SJCRH30 (cell line): ENCODE results near the gene CACNA1B. TPM values are rescaled to one million over a fixed set of nuclear protein-coding genes. Genes with fewer than 3 reads are reported as not detected.
"Not testable (repeated sequence)": the region's sequence is repeated elsewhere in the genome, so short reads cannot be mapped to it uniquely, and the experiment has no call there.

Source experiments
- DNase-seq, 2 experiments: peaks; one replicate each; pipeline ENCODE4 v3.0.0-alpha.2; 2015 to 2020
- H3K27ac ChIP-seq: fragments of 250-450 bp; sonication (Bioruptor Pico); 2 replicates; pipeline ENCODE4 v1.5.1; 2020; ENCODE audit warnings: mild to moderate bottlenecking, moderate library complexity
- H3K27me3 ChIP-seq: fragments of 250-450 bp; sonication (Bioruptor Pico); 2 replicates; pipeline ENCODE4 v1.5.1; 2020; ENCODE audit warnings: mild to moderate bottlenecking, moderate library complexity
- H3K36me3 ChIP-seq: fragments of 250-450 bp; sonication (Bioruptor Pico); 2 replicates; pipeline ENCODE4 v1.5.1; 2020; ENCODE audit warnings: mild to moderate bottlenecking, moderate library complexity
- H3K4me1 ChIP-seq: fragments of 250-450 bp; sonication (Bioruptor Pico); 2 replicates; pipeline ENCODE4 v1.5.1; 2020; ENCODE audit warnings: mild to moderate bottlenecking, moderate library complexity
- H3K4me3 ChIP-seq: fragments of 250-450 bp; sonication (Bioruptor Pico); 2 replicates; pipeline ENCODE4 v1.5.1; 2020; ENCODE audit warnings: mild to moderate bottlenecking, moderate library complexity
- H3K9me3 ChIP-seq: fragments of 250-450 bp; sonication (Bioruptor Pico); replicated peaks from 2 replicates; pipeline ENCODE4 v1.5.1; 2020; ENCODE audit warnings: mild to moderate bottlenecking, moderate library complexity
- total RNA-seq: library from RNA; depleted of rRNA; stranded (reverse); fragments of >200 nt; shearing (Covaris generic); gene quantifications from 2 replicates; pipeline ENCODE4 v1.2.3, GENCODE V29; 2014

Gene CACNA1B
- total RNA-seq, 1 experiment from 2014 or later, result 0.02 TPM

- H3K9me3 ChIP-seq, H3K36me3 ChIP-seq, H3K27me3 ChIP-seq, DNase-seq, H3K4me3 ChIP-seq, H3K4me1 ChIP-seq, H3K27ac ChIP-seq: not testable (repeated sequence)
Measured at GRCh38 chr9:137890768-137891587, 13.4 kb downstream of the CACNA1B start.

- Histone ChIP-seq H3K4me1 (no peaks in the 10 kb centered on the region), H3K27me3 (no peaks in the 10 kb centered on the region), H3K36me3 (no peaks in the 10 kb centered on the region), H3K9me3 (no peaks in the 10 kb centered on the region), H3K4me3 (no peak overlapping the region), H3K27ac (no peak overlapping the region)
- no peak for DNase-seq
Measured at GRCh38 chr9:137891588-137892423, 14.2 kb downstream of the CACNA1B start.

DNA sequence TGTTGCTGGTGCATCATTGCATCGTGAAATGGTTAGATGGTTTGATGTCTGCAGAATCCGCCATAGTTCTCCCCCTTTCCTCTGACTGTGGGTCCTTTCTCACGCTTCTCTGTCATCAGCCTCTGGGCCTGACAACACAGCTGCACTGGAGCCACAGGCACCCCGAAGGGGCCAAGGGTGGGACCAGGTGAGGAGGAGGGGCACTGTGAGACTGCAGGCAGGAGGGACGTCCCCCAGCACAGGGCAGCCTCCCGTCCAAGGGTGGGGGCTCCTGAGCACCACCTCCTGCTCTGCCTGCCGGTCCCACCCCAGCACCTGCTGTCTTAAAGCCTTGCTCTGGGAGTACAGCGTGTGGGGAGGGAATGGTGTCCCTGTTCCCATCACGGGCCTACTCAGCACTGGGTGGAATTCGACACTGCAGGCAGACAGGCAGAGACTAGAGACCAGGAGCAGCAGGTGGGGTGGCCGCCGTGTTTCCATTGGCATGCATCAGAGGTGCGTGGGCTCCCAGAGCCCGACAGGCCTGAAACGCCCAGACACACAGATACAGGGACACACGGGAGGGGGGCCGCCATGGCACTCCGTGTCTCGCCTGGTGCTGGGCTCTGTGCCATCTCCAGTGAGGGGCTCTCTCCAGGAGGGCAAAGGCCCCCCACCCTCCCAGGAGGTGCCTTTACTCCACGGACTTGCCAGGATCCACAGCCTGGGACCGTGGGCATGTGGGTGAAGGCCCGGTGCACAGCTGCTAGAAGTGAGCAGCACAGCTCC is 15.0 kb downstream of the CACNA1B start:
- no peak overlapping the region for H3K27ac ChIP-seq
- H3K27me3 ChIP-seq, result no peaks in the 10 kb centered on the region
- DNase-seq, result peak in 1 of 2 experiments; percentile 15
- H3K4me3 ChIP-seq, result no peak overlapping the region
- H3K4me1 ChIP-seq, result no peaks in the 10 kb centered on the region
- H3K36me3 ChIP-seq, result no peaks in the 10 kb centered on the region
- no peaks in the 10 kb centered on the region for H3K9me3 ChIP-seq

DNA sequence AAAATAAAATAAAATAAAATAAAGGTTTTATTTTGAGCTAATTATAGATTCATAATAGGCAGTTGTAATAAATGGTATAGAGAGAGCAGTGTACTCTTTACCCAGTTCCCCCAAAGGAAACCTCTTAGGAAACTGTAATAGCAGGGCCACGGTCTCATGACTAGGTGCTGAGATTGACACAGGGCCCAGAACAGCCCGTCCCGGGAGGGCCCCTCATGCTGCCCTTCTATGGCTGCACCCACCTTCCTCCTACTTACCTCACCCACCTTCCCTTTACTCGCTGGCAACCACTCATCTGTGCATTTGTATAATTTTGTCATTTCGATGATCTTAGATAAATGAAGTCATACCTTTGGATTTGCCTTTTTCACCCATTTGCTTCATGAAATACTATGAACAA is 16.1 kb downstream of the CACNA1B start:
- Histone ChIP-seq H3K27ac (no peak overlapping the region), H3K9me3 (no peaks in the 10 kb centered on the region), H3K36me3 (no peaks in the 10 kb centered on the region), H3K4me3 (no peak overlapping the region), H3K27me3 (no peaks in the 10 kb centered on the region), H3K4me1 (no peaks in the 10 kb centered on the region)
- DNase-seq, result no peak

- Histone ChIP-seq H3K36me3 (no peaks in the 10 kb centered on the region), H3K9me3 (no peaks in the 10 kb centered on the region), H3K27ac (no peak overlapping the region), H3K4me3 (no peak overlapping the region), H3K27me3 (no peaks in the 10 kb centered on the region; the same call in 1 of the 2 replicates), H3K4me1 (no peaks in the 10 kb centered on the region)
- no peak for DNase-seq
Measured at GRCh38 chr9:137899551-137900360, 22.2 kb downstream of the CACNA1B start.

DNA sequence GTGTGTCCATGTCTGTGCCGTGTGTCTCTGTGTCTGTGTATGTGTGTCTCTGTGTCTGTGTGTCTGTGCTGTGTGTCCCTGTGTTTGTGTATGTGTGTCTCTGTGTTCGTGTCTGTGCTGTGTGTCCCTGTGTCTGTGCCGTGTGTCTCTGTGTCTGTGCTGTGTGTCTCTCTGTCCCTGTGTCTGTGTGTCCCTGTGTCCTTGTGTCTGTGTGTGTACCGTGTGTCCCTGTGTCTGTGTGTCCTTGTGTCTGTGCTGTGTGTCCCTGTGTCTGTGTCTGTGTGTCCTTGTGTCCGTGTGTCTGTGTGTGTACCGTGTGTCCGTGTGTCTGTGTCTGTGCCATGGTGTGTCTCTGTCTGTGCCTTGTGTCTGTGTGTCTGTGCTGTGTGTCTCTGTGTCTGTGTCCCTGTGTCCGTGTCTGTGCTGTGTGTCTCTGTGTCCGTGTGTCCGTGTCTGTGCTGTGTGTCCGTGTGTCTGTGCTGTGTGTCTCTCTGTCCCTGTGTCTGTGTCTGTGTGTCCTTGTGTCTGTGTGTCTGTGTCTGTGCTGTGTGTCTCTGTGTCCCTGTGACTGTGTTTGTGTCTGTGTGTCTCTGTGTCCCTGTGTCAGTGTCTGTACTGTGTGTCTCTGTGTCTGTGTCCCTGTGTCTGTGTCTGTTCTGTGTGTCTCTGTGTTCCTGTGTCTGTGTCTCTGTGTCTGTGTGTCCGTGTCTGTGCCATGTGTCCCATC is 23.2 kb downstream of the CACNA1B start:
- no peaks in the 10 kb centered on the region for H3K9me3 ChIP-seq
- H3K36me3 ChIP-seq, result no peaks in the 10 kb centered on the region
- no peak overlapping the region for H3K27ac ChIP-seq
- H3K4me1 ChIP-seq, result no peaks in the 10 kb centered on the region
- no peak overlapping the region for H3K4me3 ChIP-seq
- no peaks in the 10 kb centered on the region; the same call in 1 of the 2 replicates for H3K27me3 ChIP-seq
- DNase-seq, result no peak

- H3K9me3 ChIP-seq, result no peaks in the 10 kb centered on the region
- H3K27me3 ChIP-seq, result no peaks in the 10 kb centered on the region; the same call in none of the 2 replicates
- no peak overlapping the region for H3K4me3 ChIP-seq
- H3K36me3 ChIP-seq, result no peaks in the 10 kb centered on the region
- no peak overlapping the region for H3K27ac ChIP-seq
- DNase-seq, result no peak
- H3K4me1 ChIP-seq, result no peaks in the 10 kb centered on the region
Measured at GRCh38 chr9:137902646-137903045, 25.1 kb downstream of the CACNA1B start.

GRCh38 chr9:137905740-137906139 is 28.2 kb downstream of the CACNA1B start:
- Histone ChIP-seq H3K36me3 (no peaks in the 10 kb centered on the region), H3K27me3 (no peaks in the 10 kb centered on the region; the same call in none of the 2 replicates), H3K27ac (no peak overlapping the region), H3K4me1 (no peaks in the 10 kb centered on the region), H3K4me3 (no peak overlapping the region), H3K9me3 (no peaks in the 10 kb centered on the region)
- no peak for DNase-seq

DNA sequence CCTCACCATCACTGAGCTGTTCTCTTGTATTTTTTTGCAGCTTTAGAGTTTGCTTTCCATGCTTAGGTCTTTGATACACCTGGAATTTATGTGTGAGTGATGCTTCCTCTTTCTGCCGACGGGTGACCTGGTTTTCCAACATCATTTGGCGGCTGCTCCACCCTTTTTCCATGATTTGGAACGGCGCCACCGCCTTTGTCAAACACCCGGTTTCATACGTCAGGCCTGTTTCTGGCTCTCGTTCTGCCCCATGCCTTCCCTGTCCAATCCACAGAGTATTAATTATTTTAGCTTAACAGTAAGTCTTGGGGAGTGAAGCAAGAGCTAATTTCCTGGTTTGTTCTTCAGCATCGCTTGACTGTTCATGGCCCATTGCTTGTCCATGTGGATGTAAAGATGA is 30.2 kb downstream of the CACNA1B start:
- H3K27me3 ChIP-seq, result no peaks in the 10 kb centered on the region; the same call in none of the 2 replicates
- H3K36me3 ChIP-seq, result no peaks in the 10 kb centered on the region
- no peaks in the 10 kb centered on the region for H3K4me1 ChIP-seq
- no peak for DNase-seq
- H3K9me3 ChIP-seq, result no peaks in the 10 kb centered on the region
- H3K4me3 ChIP-seq, result no peak overlapping the region
- no peak overlapping the region for H3K27ac ChIP-seq

DNA sequence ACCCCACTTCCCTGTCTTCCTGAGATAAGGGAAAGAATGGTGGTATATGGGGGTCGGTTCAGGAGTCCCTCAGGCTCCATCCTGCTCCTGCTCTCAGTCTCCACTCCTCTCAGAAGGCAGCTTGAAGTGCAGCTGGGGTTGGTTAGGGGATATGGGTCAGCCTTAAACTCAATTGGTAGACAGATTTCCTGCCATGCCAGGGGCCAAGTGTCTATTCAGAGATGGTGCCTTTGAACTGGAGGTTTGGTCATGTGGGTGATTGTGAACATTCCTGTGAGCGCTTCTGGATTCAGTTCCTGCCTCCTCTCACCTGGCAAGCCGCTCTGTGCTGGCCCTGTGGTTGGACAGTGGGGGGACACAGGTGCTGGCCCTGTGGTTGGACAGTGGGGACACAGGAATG is 35.1 kb downstream of the CACNA1B start:
- H3K4me1 ChIP-seq, result no peaks in the 10 kb centered on the region
- H3K27ac ChIP-seq, result no peak overlapping the region
- no peak for DNase-seq
- H3K9me3 ChIP-seq, result no peaks in the 10 kb centered on the region
- H3K4me3 ChIP-seq, result no peak overlapping the region
- no peaks in the 10 kb centered on the region; the same call in 1 of the 2 replicates for H3K27me3 ChIP-seq
- H3K36me3 ChIP-seq, result no peaks in the 10 kb centered on the region

DNA sequence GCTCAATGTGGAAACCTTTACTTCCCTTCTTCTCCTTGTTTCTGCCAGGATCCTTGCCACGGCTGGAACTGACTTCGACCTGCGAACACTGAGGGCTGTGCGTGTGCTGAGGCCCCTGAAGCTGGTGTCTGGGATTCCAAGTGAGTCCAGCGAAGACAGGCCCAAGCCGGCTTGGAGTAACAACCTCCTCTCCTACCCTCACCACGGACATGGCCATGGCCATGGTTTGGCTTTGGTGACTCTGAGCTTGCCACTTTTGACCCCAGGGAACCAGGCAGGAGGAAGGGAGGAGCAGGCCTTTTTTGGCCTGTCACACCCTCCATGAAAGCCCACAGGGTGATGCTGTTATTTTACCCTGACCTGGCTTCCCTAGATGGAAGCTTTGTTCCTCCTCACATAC is 35.5 kb downstream of the CACNA1B start:
- H3K27ac ChIP-seq, result no peak overlapping the region
- no peak for DNase-seq
- no peaks in the 10 kb centered on the region for H3K9me3 ChIP-seq
- no peaks in the 10 kb centered on the region for H3K27me3 ChIP-seq
- no peak overlapping the region for H3K4me3 ChIP-seq
- H3K4me1 ChIP-seq, result no peaks in the 10 kb centered on the region
- no peaks in the 10 kb centered on the region for H3K36me3 ChIP-seq

DNA sequence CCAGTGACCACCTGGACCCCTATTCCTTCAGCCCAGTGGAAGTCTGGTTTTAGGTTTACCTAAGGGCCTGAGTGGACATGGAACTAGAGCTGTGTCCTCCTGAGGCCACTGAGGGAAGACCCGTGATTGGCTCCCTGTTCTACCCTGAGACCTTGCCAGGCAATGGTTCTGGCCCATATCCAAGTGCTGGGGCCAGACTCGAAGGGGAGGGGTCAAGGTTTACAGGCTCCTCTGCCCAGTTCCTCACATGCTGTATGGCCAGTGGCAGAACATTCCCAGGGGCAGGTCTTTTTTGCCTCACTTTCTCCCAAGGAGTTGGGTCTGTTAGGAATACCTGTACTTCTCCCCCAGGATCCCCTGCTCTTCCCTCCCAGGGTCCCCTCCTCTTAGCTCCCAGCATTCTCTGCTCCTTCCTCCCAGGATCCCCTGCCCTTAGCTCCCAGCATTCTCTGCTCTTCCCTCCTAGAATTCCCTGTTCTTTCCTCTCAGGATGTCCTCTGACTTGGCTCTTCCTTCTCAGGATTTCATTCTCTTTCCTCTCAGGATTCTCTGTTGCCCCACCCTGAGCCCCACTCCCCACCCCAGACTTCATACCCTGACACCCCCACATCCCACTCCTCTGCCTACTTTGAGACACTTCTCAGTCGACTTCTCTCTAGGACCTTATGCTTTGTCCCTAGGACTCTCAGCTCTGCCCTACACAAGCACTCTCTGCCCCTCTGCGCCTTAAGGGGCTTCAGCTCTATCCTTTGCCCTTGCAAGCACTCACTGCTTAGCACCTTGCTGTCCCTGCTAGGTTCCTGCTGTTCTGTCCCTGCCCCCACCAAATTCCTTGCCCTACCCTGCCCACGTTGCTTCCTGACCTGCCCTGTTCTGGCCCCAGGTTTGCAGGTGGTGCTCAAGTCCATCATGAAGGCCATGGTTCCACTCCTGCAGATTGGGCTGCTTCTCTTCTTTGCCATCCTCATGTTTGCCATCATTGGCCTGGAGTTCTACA is 36.5 kb downstream of the CACNA1B start:
- Histone ChIP-seq H3K36me3 (no peaks in the 10 kb centered on the region), H3K27ac (no peak overlapping the region), H3K4me1 (peaks cover 5% of the 10 kb centered on the region; the same call in 1 of the 2 replicates), H3K9me3 (no peaks in the 10 kb centered on the region), H3K27me3 (no peaks in the 10 kb centered on the region), H3K4me3 (no peak overlapping the region)
- DNase-seq, result no peak
